Left hindlimb (tissue), 1 donor: Measurements from ENCODE around the gene CSRNP2.
A peak's percentile ranks its signal among the peaks of the same experiment; 100 is the strongest.
"Not testable (repeated sequence)": the region's sequence is repeated elsewhere in the genome, so short reads cannot be mapped to it uniquely, and the experiment has no call there.

ENCODE experiments used
- DNase-seq: peaks from one replicate; pipeline ENCODE4 v3.0.0-alpha.2; 2018

CSRNP2 gene

GRCh38 chr12:51025836-51026638 lies 57.4 kb downstream of the CSRNP2 start, which contains the start of gene SLC11A2:
TSS of gene SLC11A2 (minus strand) at chr12:51026384. CDS start at chr12:51010728, 15,656 bp downstream.
- DNase-seq = peak; percentile 95

GRCh38 chr12:51025338-51025835 lies 58.0 kb downstream of the CSRNP2 start:
- peak; percentile 37 for DNase-seq

GRCh38 chr12:51023625-51024382 lies 59.6 kb downstream of the CSRNP2 start:
- no peak for DNase-seq

GRCh38 chr12:51021694-51022093 lies 61.7 kb downstream of the CSRNP2 start:
- DNase-seq = no peak

- no peak for DNase-seq
Measured at GRCh38 chr12:51020448-51021182, 62.8 kb downstream of the CSRNP2 start.

GRCh38 chr12:51019927-51020326 lies 63.5 kb downstream of the CSRNP2 start:
- no peak for DNase-seq

GRCh38 chr12:51018956-51019355 lies 64.4 kb downstream of the CSRNP2 start:
- no peak for DNase-seq

GRCh38 chr12:51017452-51017851 lies 65.9 kb downstream of the CSRNP2 start:
- DNase-seq = no peak

GRCh38 chr12:51014467-51014866 lies 68.9 kb downstream of the CSRNP2 start:
- not testable (repeated sequence) for DNase-seq

GRCh38 chr12:51013441-51013840 lies 70.0 kb downstream of the CSRNP2 start:
- DNase-seq = no peak

GRCh38 chr12:51012570-51013236 lies 70.7 kb downstream of the CSRNP2 start:
- no peak for DNase-seq

GRCh38 chr12:51011955-51012354 lies 71.4 kb downstream of the CSRNP2 start:
- DNase-seq = no peak
